Ramos (cell line): ENCODE measurements around the gene THAP4.
"Not testable (repeated sequence)": the region's sequence is repeated elsewhere in the genome, so short reads cannot be mapped to it uniquely, and the experiment has no call there.

Experiments
- in situ Hi-C: fragments of 300-500 bp; cut with MboI; formaldehyde crosslinking; loops from one replicate; pipeline ENCODE4 v1.14.3; 2022; ENCODE audit warnings: low sequenced_read_pairs; ENCODE audit not compliant: unreplicated experiment

THAP4 gene

GRCh38 chr2:241590496-241591455 lies 46.2 kb downstream of the THAP4 start:
- in situ Hi-C loops: not testable (repeated sequence)

GRCh38 chr2:241589863-241590262 lies 47.1 kb downstream of the THAP4 start:
- in situ Hi-C loops: not testable (repeated sequence)

- in situ Hi-C loops: no loop called here
Measured at GRCh38 chr2:241586564-241587264, 50.2 kb downstream of the THAP4 start.

GRCh38 chr2:241584436-241584835 lies 52.5 kb downstream of the THAP4 start:
- in situ Hi-C loops: no loop called here

- in situ Hi-C loops: no loop called here
Measured at GRCh38 chr2:241582806-241583205, 54.2 kb downstream of the THAP4 start.

- in situ Hi-C loops: no loop called here
Measured at GRCh38 chr2:241582328-241582727, 54.6 kb downstream of the THAP4 start.

GRCh38 chr2:241579281-241579680 lies 57.7 kb downstream of the THAP4 start:
- in situ Hi-C loops: no loop called here

GRCh38 chr2:241577413-241578122 lies 59.4 kb downstream of the THAP4 start:
- in situ Hi-C loops: no loop called here

GRCh38 chr2:241576293-241576654 lies 60.7 kb downstream of the THAP4 start:
- in situ Hi-C loops: no loop called here

GRCh38 chr2:241575624-241576292 lies 61.2 kb downstream of the THAP4 start:
- in situ Hi-C loops: no loop called here

GRCh38 chr2:241574911-241575623 lies 61.9 kb downstream of the THAP4 start:
- in situ Hi-C loops: no loop called here

- in situ Hi-C loops: no loop called here
Measured at GRCh38 chr2:241573741-241574140, 63.2 kb downstream of the THAP4 start.

- in situ Hi-C loops: not testable (repeated sequence)
Measured at GRCh38 chr2:241572915-241573651, 63.9 kb downstream of the THAP4 start.

- in situ Hi-C loops: no loop called here
Measured at GRCh38 chr2:241571821-241572620, 64.9 kb downstream of the THAP4 start.

GRCh38 chr2:241570961-241571581 lies 65.9 kb downstream of the THAP4 start:
- in situ Hi-C loops: no loop called here

GRCh38 chr2:241569831-241570281 lies 67.1 kb downstream of the THAP4 start:
- in situ Hi-C loops: no loop called here

- in situ Hi-C loops: no loop called here
Measured at GRCh38 chr2:241568726-241569125, 68.2 kb downstream of the THAP4 start.

- in situ Hi-C loops: no loop called here
Measured at GRCh38 chr2:241567776-241568175, 69.2 kb downstream of the THAP4 start.
